ENCODE results near the gene AP1M2. TPM values are rescaled to one million over a fixed set of nuclear protein-coding genes. Genes with fewer than 3 reads are reported as not detected.

The AP1M2 gene
- total RNA-seq, 1 experiment from 2014 or later = 146 TPM

GRCh38 chr19:10533646-10534386, 53.3 kb downstream of the AP1M2 start:
- no peak overlapping the region for H2BK15ac ChIP-seq (ENCODE audit: low read depth, low read length)
- H3K27me3 ChIP-seq (ENCODE audit: insufficient read depth, low read length) = no peaks in the 10 kb centered on the region
- no peak overlapping the region for H3K18ac ChIP-seq (ENCODE audit: insufficient read length, low read depth, low read length)
- no peak overlapping the region for H4K8ac ChIP-seq (replicated peaks; ENCODE audit: insufficient read length, low read depth, low read length)
- H2AFZ ChIP-seq (ENCODE audit: low read length) = no peak overlapping the region
- H3K9me3 ChIP-seq (ENCODE audit: control insufficient read depth, low read depth, low read length) = no peaks in the 10 kb centered on the region
- H2AK5ac ChIP-seq (ENCODE audit: insufficient read length, low read length) = no peak overlapping the region
- no CpG with 5 or more reads among the region's 10 CpGs for WGBS (ENCODE audit: extremely low coverage, insufficient read length, low lambda C conversion rate)
- no peaks in the 10 kb centered on the region for H4K20me1 ChIP-seq (ENCODE audit: control insufficient read depth, insufficient read depth, insufficient read length)
- H3K9ac ChIP-seq (ENCODE audit: extremely low read depth, insufficient read length, low read length) = no peak overlapping the region
- H3K4me3 Mint-ChIP-seq = no peak overlapping the region
- no peak overlapping the region for H3T11ph ChIP-seq (ENCODE audit: low read length)
- H3K4me1 Mint-ChIP-seq = no peaks in the 10 kb centered on the region
- no peak for DNase-seq
- H3K23ac ChIP-seq (ENCODE audit: insufficient read length, low read depth, low read length) = no peak overlapping the region
- no peaks in the 10 kb centered on the region for H3K9me3 Mint-ChIP-seq
- H3K79me1 ChIP-seq (ENCODE audit: insufficient read depth, low read depth, low read length, poor library complexity, severe bottlenecking) = no peaks in the 10 kb centered on the region
- H4K91ac ChIP-seq (ENCODE audit: insufficient read length, low read depth, low read length) = no peak overlapping the region
- H3K4me2 ChIP-seq (ENCODE audit: insufficient read depth, insufficient read length, low read length) = no peak overlapping the region
- no peak overlapping the region for H4K5ac ChIP-seq (ENCODE audit: insufficient read length, low read depth, low read length)
- H3K14ac ChIP-seq (ENCODE audit: insufficient read depth, low read length) = no peak overlapping the region
- no peaks in the 10 kb centered on the region for H3K23me2 ChIP-seq (ENCODE audit: insufficient read length, low read depth, low read length, poor library complexity, severe bottlenecking)
- no peak for TF ChIP-seq CTCF (conservative IDR thresholded peaks at IDR 0.05)
- H2BK20ac ChIP-seq (ENCODE audit: low read depth, low read length, poor library complexity, severe bottlenecking) = no peak overlapping the region
- H2BK120ac ChIP-seq (ENCODE audit: low read depth, low read length, poor library complexity, severe bottlenecking) = no peak overlapping the region
- peaks cover 21% of the 10 kb centered on the region for H3K27me3 Mint-ChIP-seq (ENCODE audit: low read depth)
- H3K36me3 Mint-ChIP-seq (ENCODE audit: insufficient read depth in 1 of 3, low read depth in 3 of 3) = no peaks in the 10 kb centered on the region
- H2BK5ac ChIP-seq (ENCODE audit: insufficient read length, low read length) = no peak overlapping the region
- no peak overlapping the region for H3K56ac ChIP-seq (ENCODE audit: insufficient read length, low read depth, low read length)
- no peak overlapping the region for H3K27ac ChIP-seq (ENCODE audit: insufficient read length, low read depth, low read length)
- no peaks in the 10 kb centered on the region for H3K4me1 ChIP-seq (ENCODE audit: insufficient read depth, low read length)
- H2BK12ac ChIP-seq (ENCODE audit: insufficient read length, low read depth, low read length) = no peak overlapping the region
- H3K27ac Mint-ChIP-seq = no peak overlapping the region
- H3K79me2 ChIP-seq (ENCODE audit: insufficient read depth, low read length) = no peaks in the 10 kb centered on the region
- no peak overlapping the region for H3K4ac ChIP-seq (ENCODE audit: low read depth, low read length)

Measured in H9 (cell line).